SK-N-SH (cell line): ENCODE data around the gene RRM1. TPM values are rescaled to one million over a fixed set of nuclear protein-coding genes. Genes with fewer than 3 reads are reported as not detected.

Experiments
- CTCF ChIA-PET: fragments of 300-600, 350-600 bp; formaldehyde crosslinking; extraction: SDS; loops from one replicate; lab custom pipeline; 2021; lab: Yijun Ruan, JAX
- POLR2A ChIA-PET: fragments of 350-600 bp; sonication (Branson Sonifier 250); formaldehyde crosslinking; extraction: SDS; loops from one replicate; lab custom pipeline; 2020; ENCODE audit warnings: antibody characterized with exemption, inconsistent platforms; lab: Yijun Ruan, JAX
- DNase-seq: peaks from one replicate; pipeline ENCODE4 v3.0.0; 2012
- H2AFZ ChIP-seq: fragments of 200-600 bp; sonication (generic); 2 replicates; pipeline ENCODE4 v1.8.1; 2016; ENCODE audit warnings: antibody characterized with exemption, mild to moderate bottlenecking, low read depth
- H3F3A ChIP-seq: fragments of 200-600 bp; sonication (generic); replicated peaks from 2 replicates; pipeline ENCODE3; 2016; ENCODE audit warnings: antibody characterized with exemption, mild to moderate bottlenecking; ENCODE audit not compliant: insufficient read depth
- H3K27ac ChIP-seq, 2 experiments: fragments of 200-500 bp in 1 of 2; fragments of 200-600 bp in 1 of 2; sonication (Bioruptor generic) in 1 of 2; sonication (generic), shearing (Covaris generic) in 1 of 2; 2 replicates each; pipeline versions ENCODE4 v1.5.1 to v1.6.1; 2014 to 2016; ENCODE audit warnings: low read depth in 2 of 2, inconsistent platforms in 1 of 2, low read length in 1 of 2, mild to moderate bottlenecking in 1 of 2, mixed read lengths in 1 of 2
- H3K27me3 ChIP-seq: fragments of 200-600 bp; sonication (generic), shearing (Covaris generic); 2 replicates; pipeline ENCODE4 v1.6.1; 2016; ENCODE audit warnings: mixed run types; ENCODE audit not compliant: insufficient read depth
- H3K36me3 ChIP-seq, 2 experiments: fragments of 200-500 bp in 1 of 2; fragments of 200-600 bp in 1 of 2; sonication (Bioruptor generic) in 1 of 2; sonication (generic) in 1 of 2; replicated peaks in 1 of 2; 2 replicates each; pipeline versions ENCODE3 to v1.5.1; 2014 to 2016; ENCODE audit warnings: low read length in 1 of 2, mild to moderate bottlenecking in 1 of 2; ENCODE audit not compliant: insufficient read depth in 2 of 2, control insufficient read depth in 1 of 2
- H3K4me1 ChIP-seq, 2 experiments: fragments of 200-500 bp in 1 of 2; fragments of 200-600 bp in 1 of 2; sonication (Bioruptor generic) in 1 of 2; sonication (generic), shearing (Covaris generic) in 1 of 2; 2 replicates each; pipeline versions ENCODE4 v1.5.1 to v1.6.1; 2014 to 2016; ENCODE audit warnings: low read depth in 1 of 2, low read length in 1 of 2, mixed run types in 1 of 2; ENCODE audit not compliant: insufficient read depth in 2 of 2, control insufficient read depth in 1 of 2
- H3K4me2 ChIP-seq: fragments of 200-600 bp; sonication (generic), shearing (Covaris generic); 2 replicates; pipeline ENCODE4 v1.6.1; 2017; ENCODE audit warnings: mixed run types
- H3K4me3 ChIP-seq, 2 experiments: fragments of 200-500 bp in 1 of 2; fragments of 200-600 bp in 1 of 2; sonication (Bioruptor generic) in 1 of 2; sonication (generic), shearing (Covaris generic) in 1 of 2; 2 replicates each; pipeline versions ENCODE4 v1.5.1 to v1.8.1; 2014 to 2016; ENCODE audit warnings: low read depth in 2 of 2, inconsistent platforms in 1 of 2, low read length in 1 of 2, mild to moderate bottlenecking in 1 of 2, mixed read lengths in 1 of 2, moderate library complexity in 1 of 2
- H3K79me2 ChIP-seq: fragments of 200-600 bp; sonication (generic); 2 replicates; pipeline ENCODE4 v1.8.1; 2017; ENCODE audit warnings: mild to moderate bottlenecking; ENCODE audit not compliant: insufficient read depth
- H3K9ac ChIP-seq: fragments of 200-600 bp; sonication (generic); 2 replicates; pipeline ENCODE4 v1.6.1; 2017; ENCODE audit warnings: mixed run types
- H3K9me2 ChIP-seq: fragments of 200-600 bp; sonication (generic); 2 replicates; pipeline ENCODE4 v1.6.1; 2017; ENCODE audit warnings: mixed run types
- H3K9me3 ChIP-seq: fragments of 200-600 bp; sonication (generic); 2 replicates; pipeline ENCODE4 v1.6.1; 2017; ENCODE audit warnings: mixed run types, mild to moderate bottlenecking, moderate library complexity
- H4K20me1 ChIP-seq: fragments of 200-600 bp; sonication (generic); 2 replicates; pipeline ENCODE4 v1.6.1; 2017; ENCODE audit warnings: mild to moderate bottlenecking, mixed run types; ENCODE audit not compliant: insufficient read depth
- ELF1 ChIP-seq: IDR thresholded peaks from 2 replicates; pipeline ENCODE4 v1.4.0; 2012
- EZH2phosphoT487 ChIP-seq: fragments of 200-600 bp; sonication (generic); IDR thresholded peaks from 2 replicates; pipeline ENCODE4 v1.6.1; 2017; ENCODE audit warnings: low read depth, mixed run types, mild to moderate bottlenecking, antibody characterized with exemption, moderate library complexity, borderline replicate concordance
- FOXJ3 ChIP-seq: sonication (generic); formaldehyde crosslinking; IDR thresholded peaks from 2 replicates; pipeline ENCODE4 v1.5.1; 2020; ENCODE audit warnings: mild to moderate bottlenecking, missing genetic modification reagents
- FOXM1 ChIP-seq: IDR thresholded peaks from 2 replicates; pipeline ENCODE4 v1.4.0; 2012; ENCODE audit warnings: low read depth, mild to moderate bottlenecking
- GABPA ChIP-seq: IDR thresholded peaks from 2 replicates; pipeline ENCODE4 v1.4.0; 2012; ENCODE audit warnings: low read depth, mild to moderate bottlenecking
- GATA2 ChIP-seq: sonication (generic); formaldehyde crosslinking; IDR thresholded peaks from 2 replicates; pipeline ENCODE4 v1.5.0; 2020; ENCODE audit warnings: mild to moderate bottlenecking, missing genetic modification reagents
- IRF3 ChIP-seq: fragments of 150-350 bp; IDR thresholded peaks from 2 replicates; pipeline ENCODE4 v1.6.1; 2016; ENCODE audit warnings: mild to moderate bottlenecking, low read depth, low read length
- JUND ChIP-seq: IDR thresholded peaks from 2 replicates; pipeline ENCODE4 v1.4.0; 2012
- MEF2A ChIP-seq: IDR thresholded peaks from 2 replicates; pipeline ENCODE4 v1.4.0; 2012; ENCODE audit warnings: low read depth, borderline replicate concordance
- POLR2AphosphoS5 ChIP-seq: IDR thresholded peaks from 2 replicates; pipeline ENCODE4 v1.6.1; 2012; ENCODE audit warnings: low read depth, low read length
- RAD21 ChIP-seq: IDR thresholded peaks from 2 replicates; pipeline ENCODE4 v1.6.1; 2012; ENCODE audit warnings: mild to moderate bottlenecking, low read length
- TCF12 ChIP-seq: IDR thresholded peaks from 2 replicates; pipeline ENCODE4 v1.4.0; 2012
- WGBS: methylation state at CpG from one replicate; pipeline ENCODE4 v1.1.6; 2017; ENCODE audit warnings: low lambda C conversion rate; 5-methylcytosine and 5-hydroxymethylcytosine counted together
- polyA plus RNA-seq, 3 experiments: library from polyadenylated mRNA; depleted of rRNA; stranded (reverse); fragments of >200 nt; gene quantifications; 2 replicates each; pipeline ENCODE4 v1.2.3, GENCODE V29; 2012
- TF ChIP-seq, protein P1 (sequence below): IDR thresholded peaks from 2 replicates; pipeline ENCODE4 v1.6.1; 2012; ENCODE audit warnings: mild to moderate bottlenecking, low read depth, low read length, moderate library complexity
- TF ChIP-seq, protein P2 (sequence below): fragments of 150-350 bp; IDR thresholded peaks from 2 replicates; pipeline ENCODE4 v1.6.1; 2017; ENCODE audit warnings: antibody characterized with exemption, low read length, low read depth, borderline replicate concordance

RRM1 gene
- polyA plus RNA-seq, 1 of the 3 experiments (the other 2 are of a cell fraction) = 28.2 TPM

- no peaks in the 10 kb centered on the region for H3K9me3 ChIP-seq
- H3K9ac ChIP-seq = no peak overlapping the region
- H3K4me3 ChIP-seq = no peak overlapping the region
- POLR2A ChIA-PET = no interaction called here
- peaks cover 35% of the 10 kb centered on the region for H3K79me2 ChIP-seq
- peaks cover 19 to 44% of the 10 kb centered on the region in 2 experiments for H3K36me3 ChIP-seq
- H3K27me3 ChIP-seq = no peaks in the 10 kb centered on the region
- no peak overlapping the region for H2AFZ ChIP-seq
- no peak overlapping the region for H3K4me2 ChIP-seq
- no peak for DNase-seq
- no peak overlapping the region for H3K27ac ChIP-seq
- no peaks in the 10 kb centered on the region for H3K4me1 ChIP-seq
- no peaks in the 10 kb centered on the region for H3K9me2 ChIP-seq
- no peaks in the 10 kb centered on the region for H3F3A ChIP-seq
- TF ChIP-seq FOXJ3 (CRISPR knock-in tag) (no peak), POLR2AphosphoS5 (no peak), IRF3 (no peak), TCF12 (no peak), GATA2 (CRISPR knock-in tag) (no peak), EZH2phosphoT487 (no peak), JUND (no peak)
- TF ChIP-seq, protein P1, sequence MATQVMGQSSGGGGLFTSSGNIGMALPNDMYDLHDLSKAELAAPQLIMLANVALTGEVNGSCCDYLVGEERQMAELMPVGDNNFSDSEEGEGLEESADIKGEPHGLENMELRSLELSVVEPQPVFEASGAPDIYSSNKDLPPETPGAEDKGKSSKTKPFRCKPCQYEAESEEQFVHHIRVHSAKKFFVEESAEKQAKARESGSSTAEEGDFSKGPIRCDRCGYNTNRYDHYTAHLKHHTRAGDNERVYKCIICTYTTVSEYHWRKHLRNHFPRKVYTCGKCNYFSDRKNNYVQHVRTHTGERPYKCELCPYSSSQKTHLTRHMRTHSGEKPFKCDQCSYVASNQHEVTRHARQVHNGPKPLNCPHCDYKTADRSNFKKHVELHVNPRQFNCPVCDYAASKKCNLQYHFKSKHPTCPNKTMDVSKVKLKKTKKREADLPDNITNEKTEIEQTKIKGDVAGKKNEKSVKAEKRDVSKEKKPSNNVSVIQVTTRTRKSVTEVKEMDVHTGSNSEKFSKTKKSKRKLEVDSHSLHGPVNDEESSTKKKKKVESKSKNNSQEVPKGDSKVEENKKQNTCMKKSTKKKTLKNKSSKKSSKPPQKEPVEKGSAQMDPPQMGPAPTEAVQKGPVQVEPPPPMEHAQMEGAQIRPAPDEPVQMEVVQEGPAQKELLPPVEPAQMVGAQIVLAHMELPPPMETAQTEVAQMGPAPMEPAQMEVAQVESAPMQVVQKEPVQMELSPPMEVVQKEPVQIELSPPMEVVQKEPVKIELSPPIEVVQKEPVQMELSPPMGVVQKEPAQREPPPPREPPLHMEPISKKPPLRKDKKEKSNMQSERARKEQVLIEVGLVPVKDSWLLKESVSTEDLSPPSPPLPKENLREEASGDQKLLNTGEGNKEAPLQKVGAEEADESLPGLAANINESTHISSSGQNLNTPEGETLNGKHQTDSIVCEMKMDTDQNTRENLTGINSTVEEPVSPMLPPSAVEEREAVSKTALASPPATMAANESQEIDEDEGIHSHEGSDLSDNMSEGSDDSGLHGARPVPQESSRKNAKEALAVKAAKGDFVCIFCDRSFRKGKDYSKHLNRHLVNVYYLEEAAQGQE = no peak
- TF ChIP-seq, protein P2, sequence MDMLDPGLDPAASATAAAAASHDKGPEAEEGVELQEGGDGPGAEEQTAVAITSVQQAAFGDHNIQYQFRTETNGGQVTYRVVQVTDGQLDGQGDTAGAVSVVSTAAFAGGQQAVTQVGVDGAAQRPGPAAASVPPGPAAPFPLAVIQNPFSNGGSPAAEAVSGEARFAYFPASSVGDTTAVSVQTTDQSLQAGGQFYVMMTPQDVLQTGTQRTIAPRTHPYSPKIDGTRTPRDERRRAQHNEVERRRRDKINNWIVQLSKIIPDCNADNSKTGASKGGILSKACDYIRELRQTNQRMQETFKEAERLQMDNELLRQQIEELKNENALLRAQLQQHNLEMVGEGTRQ = no peak
- TF ChIP-seq, all 33 proteins: peak for 0
- CTCF ChIA-PET = no interaction called here
- WGBS = 95% methylated on average over 1 of the region's 1 CpG
- H4K20me1 ChIP-seq = 0 out of 2 replicates have a peak, but pooled peaks cover 3% of the 10 kb centered on the region
These were observed 11.3 kb downstream of the RRM1 start for GRCh38 chr11:4105916-4106315.

GRCh38 chr11:4111834-4112233 is 17.2 kb downstream of the RRM1 start:
- ChIA-PET POLR2A (no interaction called here), CTCF (interaction anchor here (1.0 kb wide), 1 partner anchor 263 kb away, joined by 4 read pairs; no protein-coding TSS in a partner anchor)
- H3K4me1 ChIP-seq = peaks cover 0 to 5% of the 10 kb centered on the region in 2 experiments; a peak in 1 of 4 replicates
- H3K27me3 ChIP-seq = no peaks in the 10 kb centered on the region
- H2AFZ ChIP-seq = no peak overlapping the region
- peaks cover 9% of the 10 kb centered on the region for H3F3A ChIP-seq
- no peak for DNase-seq
- H3K4me2 ChIP-seq = no peak overlapping the region
- H3K36me3 ChIP-seq = peaks cover 26 to 51% of the 10 kb centered on the region in 2 experiments
- no peaks in the 10 kb centered on the region for H3K9me2 ChIP-seq
- no peak overlapping the region for H3K4me3 ChIP-seq
- no peak overlapping the region for H3K27ac ChIP-seq
- TF ChIP-seq MEF2A (no peak), ELF1 (no peak), RAD21 (no peak), GABPA (no peak), FOXM1 (no peak), IRF3 (no peak)
- H3K9me3 ChIP-seq = no peaks in the 10 kb centered on the region
- H3K9ac ChIP-seq = no peak overlapping the region
- WGBS = 94% methylated on average over 5 of the region's 5 CpGs
- H4K20me1 ChIP-seq = no peaks in the 10 kb centered on the region
- no peaks in the 10 kb centered on the region for H3K79me2 ChIP-seq
